Inflammatory macrophage treated with lipopolysaccharide for 4 hours (primary cell): ENCODE results near the gene CCDC57.
A peak's percentile ranks its signal among the peaks of the same experiment; 100 is the strongest.
"Not testable (repeated sequence)": the region's sequence is repeated elsewhere in the genome, so short reads cannot be mapped to it uniquely, and the experiment has no call there.

Experiments
- DNase-seq: peaks from one replicate; pipeline ENCODE4 v3.0.0-alpha.2; 2020

CCDC57 gene, protein sequence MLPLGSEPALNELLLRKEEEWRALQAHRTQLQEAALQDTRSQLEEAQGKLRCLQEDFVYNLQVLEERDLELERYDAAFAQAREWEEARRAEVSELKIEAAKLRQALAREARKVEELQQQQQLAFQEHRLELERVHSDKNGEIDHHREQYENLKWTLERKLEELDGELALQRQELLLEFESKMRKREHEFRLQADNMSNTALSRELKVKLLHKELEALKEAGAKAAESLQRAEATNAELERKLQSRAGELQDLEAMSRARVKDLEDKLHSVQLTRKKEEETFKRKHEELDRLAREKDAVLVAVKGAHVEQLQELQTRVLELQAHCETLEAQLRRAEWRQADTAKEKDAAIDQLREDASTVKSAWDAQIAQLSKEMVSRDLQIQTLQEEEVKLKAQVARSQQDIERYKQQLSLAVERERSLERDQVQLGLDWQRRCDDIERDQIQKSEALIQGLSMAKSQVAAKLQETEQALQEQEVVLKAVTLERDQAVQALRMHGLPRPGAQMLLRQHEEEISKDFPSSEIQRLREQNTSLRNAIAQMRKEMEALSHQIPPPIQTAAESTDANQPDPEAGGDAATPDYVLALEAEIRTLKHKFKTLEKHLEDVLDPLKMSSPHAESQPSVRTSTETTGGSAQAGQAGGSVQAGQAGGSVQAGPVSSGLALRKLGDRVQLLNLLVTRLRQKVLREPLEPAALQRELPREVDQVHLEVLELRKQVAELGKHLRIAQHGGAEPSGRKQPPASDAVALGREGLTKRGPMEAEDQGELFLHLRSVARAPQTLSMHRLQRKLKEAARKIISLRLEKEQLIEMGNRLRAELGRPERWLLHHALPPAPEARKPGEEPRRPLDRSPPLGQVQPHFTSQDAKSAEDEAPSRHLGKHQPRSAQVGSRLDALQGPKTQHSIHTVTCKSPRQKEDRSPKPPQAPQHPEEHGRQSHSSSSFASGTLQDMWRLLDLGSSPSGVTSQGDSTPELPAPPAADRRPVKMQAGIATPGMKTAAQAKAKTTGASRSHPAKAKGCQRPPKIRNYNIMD

DNA sequence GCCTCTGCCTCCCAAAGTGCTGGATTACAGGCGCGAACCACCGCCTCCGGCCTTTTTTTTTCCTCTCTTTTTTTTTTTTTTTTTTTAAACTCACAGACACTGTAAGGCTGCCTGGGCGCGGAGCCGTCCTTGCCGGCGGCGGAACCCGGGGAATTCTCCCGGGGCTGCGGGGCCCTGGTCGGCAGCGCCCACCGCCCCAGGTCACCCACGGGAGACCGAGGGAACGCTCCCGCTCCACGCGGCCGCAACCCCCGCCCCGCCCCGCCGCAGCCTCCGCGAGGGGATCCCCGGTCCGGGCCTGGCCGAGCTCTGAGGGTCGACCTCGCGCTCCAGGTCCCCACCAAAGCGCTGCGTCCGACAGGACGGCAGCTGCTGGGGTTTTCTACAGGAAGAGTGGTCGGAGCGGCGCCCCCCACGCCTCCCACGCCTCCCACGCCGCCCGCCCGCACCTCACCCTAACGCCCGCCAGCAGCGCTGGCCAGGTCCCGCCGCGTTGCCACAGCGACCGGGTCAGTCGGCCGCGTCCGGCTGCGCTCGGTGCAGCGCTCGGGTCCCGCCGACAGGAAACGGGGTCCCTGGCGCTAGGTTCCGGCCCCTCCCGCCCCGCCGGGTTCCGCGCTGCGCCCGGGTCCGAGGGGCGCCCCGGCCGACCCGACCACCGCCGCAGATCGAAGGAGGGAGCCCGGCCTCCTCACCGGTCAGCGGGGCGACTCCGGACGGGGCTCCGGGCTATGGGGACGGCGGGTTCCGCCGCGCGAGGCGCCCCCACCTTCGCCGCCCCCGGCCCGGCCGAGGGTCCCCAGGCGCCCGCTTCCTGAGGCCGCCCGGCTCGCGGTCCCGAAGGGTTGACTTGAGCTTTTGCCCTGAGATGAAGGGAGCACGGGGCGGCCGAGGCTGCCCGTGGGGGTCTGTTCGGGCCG is at the start of gene CCDC57:
TSS of gene CCDC57 (minus strand) at position 512 of the 920 bp plus-strand sequence. CDS start 10,898 bp downstream, outside the sequence.
- peak; percentile 81 for DNase-seq

DNA sequence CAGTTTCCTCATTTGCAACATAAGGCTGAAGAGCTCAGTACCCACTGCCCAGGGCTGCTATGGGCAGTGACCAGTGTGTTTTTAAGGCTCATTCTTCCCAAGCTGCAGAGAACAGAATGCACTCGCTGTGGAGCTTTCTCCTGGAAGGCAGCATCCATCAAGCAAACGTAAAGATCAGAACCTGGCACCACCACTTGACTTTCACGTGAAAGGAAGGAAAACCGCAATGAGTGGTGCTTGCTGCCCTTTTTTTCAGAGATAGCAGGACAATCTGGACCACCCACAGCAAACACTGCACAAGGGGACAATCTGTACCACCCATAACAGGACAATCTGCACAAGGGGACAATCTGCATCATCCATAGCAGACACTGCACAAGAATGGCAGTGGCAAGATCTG is 49.7 kb upstream of the CCDC57 start:
- no peak for DNase-seq

- DNase-seq = not testable (repeated sequence)
Measured at GRCh38 chr17:82259972-82260961, 47.6 kb upstream of the CCDC57 start.

- DNase-seq = no peak
Measured at GRCh38 chr17:82258555-82258954, 45.9 kb upstream of the CCDC57 start.

GRCh38 chr17:82257473-82257872 is 44.8 kb upstream of the CCDC57 start:
- peak; percentile 36 for DNase-seq

GRCh38 chr17:82256242-82256885 is 43.7 kb upstream of the CCDC57 start:
- DNase-seq = no peak

DNA sequence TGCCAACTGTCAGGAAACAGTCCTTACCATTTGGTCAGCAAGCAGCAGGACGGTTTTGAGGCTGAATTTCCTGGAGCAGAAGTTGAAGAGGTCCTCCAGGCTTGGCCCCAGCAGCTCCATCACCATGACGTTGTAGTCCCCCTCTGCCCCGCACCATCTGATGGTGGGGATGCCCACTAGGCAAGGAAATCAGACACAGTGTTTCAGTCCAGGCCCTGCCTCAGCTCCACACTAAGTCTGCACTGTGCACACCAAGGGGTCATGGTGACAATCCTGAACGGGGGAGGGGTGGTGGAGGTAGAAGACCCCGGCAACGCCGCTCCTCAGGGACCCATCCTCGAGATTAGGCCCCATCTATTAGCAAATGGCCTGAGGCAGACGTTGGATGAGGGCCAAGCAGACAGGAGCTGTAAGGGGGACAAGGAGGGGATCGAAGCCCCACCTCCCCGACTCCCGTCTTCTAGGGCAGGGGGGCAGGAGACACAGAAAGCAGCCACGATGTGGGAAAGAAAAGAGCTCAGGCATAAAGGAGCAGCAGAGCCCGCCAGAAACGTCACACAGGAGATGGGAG is 42.8 kb upstream of the CCDC57 start:
- no peak for DNase-seq

GRCh38 chr17:82254746-82255145 is 42.1 kb upstream of the CCDC57 start:
- not testable (repeated sequence) for DNase-seq

- DNase-seq = not testable (repeated sequence)
Measured at GRCh38 chr17:82254096-82254495, 41.5 kb upstream of the CCDC57 start.

GRCh38 chr17:82253179-82253544 is 40.5 kb upstream of the CCDC57 start:
- no peak for DNase-seq

DNA sequence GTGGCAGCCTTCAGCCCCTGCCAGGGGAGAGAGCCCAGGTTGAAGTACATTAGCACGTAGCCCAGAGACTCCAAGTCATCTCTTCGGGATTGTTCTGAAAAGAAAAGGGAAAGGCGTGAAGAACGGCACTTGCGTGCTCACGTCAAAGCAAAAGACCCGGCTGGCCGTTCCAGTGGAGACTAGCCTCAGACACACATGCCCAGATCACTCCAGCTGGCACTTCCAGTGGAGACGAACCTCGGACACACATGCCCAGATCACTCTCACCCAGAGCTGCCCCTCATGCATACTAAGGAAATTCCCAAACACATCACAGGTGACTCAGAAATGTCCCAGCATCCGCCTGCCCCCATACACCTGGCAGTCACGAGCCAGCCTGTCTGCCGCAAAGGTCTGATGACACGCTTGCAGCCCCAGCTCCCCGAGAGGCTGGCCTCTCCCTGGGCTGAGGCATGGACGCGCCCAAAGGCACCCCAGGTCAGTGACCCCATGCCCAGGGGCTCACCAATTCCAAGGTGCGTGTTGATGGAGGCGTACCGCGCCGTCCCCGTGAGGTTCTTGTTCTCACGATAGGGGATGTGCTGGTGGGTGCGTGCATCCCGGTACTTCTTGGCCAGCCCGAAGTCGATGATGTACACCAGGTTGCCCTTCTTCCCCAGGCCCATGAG is 40.0 kb upstream of the CCDC57 start:
- DNase-seq = no peak

DNA sequence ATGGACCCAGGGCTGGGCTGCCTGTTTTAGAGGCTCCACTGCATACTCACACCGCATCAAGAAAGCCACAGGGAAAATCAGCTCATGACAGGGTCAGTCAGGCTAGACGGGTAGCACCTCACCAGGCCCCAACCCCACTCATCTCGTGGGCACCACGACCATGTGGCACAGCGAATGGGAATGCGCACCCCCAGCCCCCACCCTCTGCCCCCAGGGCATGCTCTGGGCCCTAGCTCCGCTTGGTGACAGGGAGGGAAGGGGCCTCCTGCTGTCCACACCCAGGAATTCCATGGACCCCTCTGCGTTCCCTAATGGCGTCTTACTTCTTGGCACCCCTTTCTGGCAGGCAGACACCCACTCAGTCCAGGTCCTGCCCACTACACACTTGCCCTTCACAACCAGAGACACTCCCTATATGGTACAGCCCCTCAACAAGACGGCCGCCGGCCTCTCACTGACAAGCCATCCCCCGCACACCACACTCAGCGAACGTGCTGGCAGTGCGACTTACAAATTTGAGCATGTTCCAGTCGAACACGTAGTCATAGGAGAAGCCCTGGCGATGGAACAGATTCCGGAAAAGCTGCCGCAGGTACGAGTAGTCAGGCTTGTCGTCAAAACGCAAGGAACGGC is 38.3 kb upstream of the CCDC57 start:
- no peak for DNase-seq

DNA sequence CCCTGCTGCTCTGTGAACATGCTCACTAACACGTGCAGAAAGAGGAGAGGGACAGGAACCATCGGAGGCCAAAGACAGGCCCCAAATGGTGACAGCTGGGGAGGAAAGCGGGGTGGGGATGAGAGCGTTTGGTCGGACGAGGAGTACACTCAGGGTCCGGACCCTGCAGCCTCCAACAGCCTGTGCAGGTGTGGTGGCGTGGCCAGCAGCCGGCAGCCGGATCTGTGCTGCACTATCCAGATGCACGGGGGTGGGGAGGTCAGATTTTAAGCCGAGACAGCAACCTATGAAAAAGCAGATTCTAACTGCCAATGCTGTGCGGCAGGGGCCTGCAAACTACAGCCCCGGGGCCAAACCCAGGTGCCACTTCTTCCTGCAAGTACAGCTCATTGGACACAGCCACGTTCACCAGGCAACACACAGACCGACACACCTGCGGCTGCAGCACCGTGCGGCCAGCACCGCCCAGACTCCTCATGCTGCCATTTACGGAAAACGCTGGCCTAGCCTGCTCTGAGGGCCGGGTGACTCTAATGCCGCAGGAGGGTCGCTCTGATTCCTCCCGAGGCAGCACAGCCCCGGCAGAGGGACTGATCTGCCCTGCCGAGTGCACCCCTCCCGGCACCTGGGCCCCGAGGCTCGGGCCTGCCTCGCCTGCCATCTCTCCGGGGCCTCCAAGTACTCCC is 37.4 kb upstream of the CCDC57 start:
- no peak for DNase-seq

GRCh38 chr17:82248815-82249674 is 36.4 kb upstream of the CCDC57 start:
- no peak for DNase-seq

- DNase-seq = no peak
Measured at GRCh38 chr17:82247856-82248671, 35.4 kb upstream of the CCDC57 start.

GRCh38 chr17:82247182-82247823 is 34.7 kb upstream of the CCDC57 start:
- no peak for DNase-seq
